ENCODE results near the gene RBCK1. TPM values are rescaled to one million over a fixed set of nuclear protein-coding genes. Genes with fewer than 3 reads are reported as not detected.
"Not testable (repeated sequence)": the region's sequence is repeated elsewhere in the genome, so short reads cannot be mapped to it uniquely, and the experiment has no call there.

The RBCK1 gene
- total RNA-seq, 4 donors from 2014 or later = 50.9 to 111 (median 82.1) TPM

- WGBS, 2 donors (ENCODE audit: low coverage in 1 of 2) = 88 to 100% methylated on average over 1 of the region's 1 CpG
- ATAC-seq = no peak
These were observed 64.8 kb downstream of the RBCK1 start for GRCh38 chr20:472889-473292.

DNA sequence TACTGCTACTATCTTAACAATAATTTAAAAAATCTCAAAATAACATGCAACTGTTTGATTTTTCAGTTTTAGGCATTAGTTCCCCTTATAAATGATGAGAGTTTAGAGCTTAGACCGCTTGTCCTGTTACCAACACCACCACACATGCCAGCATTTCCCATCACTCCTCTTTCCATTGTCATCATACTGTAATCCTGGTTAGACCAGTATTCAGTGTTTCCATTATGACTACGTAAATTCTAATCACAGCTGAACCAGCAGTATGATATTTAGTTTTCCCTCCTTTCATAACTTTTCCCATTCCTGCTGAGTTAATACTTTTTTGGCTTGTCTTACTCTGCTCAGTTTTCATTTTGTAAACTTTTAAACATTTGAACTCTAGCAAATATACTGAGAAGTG, 66.5 kb downstream of the RBCK1 start:
- no peak for TF ChIP-seq POLR2A (IDR thresholded peaks at IDR 0.05)
- no peak for TF ChIP-seq CTCF (IDR thresholded peaks at IDR 0.05)
- no peak for TF ChIP-seq POLR2AphosphoS5 (IDR thresholded peaks at IDR 0.05)
- no peak for TF ChIP-seq EP300 (IDR thresholded peaks at IDR 0.05)
- no peak overlapping the region for H3K27ac ChIP-seq
- no peak for ATAC-seq

More at GRCh38 chr20:472889-473292, 64.8 kb downstream of the RBCK1 start:
- Histone ChIP-seq H3K4me3 (no peak overlapping the region), H3K27me3 (peaks cover 8% of the 10 kb centered on the region), H3K36me3 (peaks cover 0 to 10% of the 10 kb centered on the region in 2 donors), H3K27ac (no peak overlapping the region), H3K4me1 (peaks cover 0 to 11% (median 0%) of the 10 kb centered on the region in 3 donors), H3K9me3 (no peaks in the 10 kb centered on the region)
- TF ChIP-seq POLR2A (IDR thresholded peaks at IDR 0.05) (no peak), POLR2AphosphoS5 (IDR thresholded peaks at IDR 0.05) (no peak), EP300 (IDR thresholded peaks at IDR 0.05) (no peak), CTCF (IDR thresholded peaks at IDR 0.05) (no peak)

GRCh38 chr20:475463-476357, 67.6 kb downstream of the RBCK1 start:
- Histone ChIP-seq H3K27ac (no peak overlapping the region), H3K36me3 (peaks cover 0 to 14% of the 10 kb centered on the region in 2 donors), H3K27me3 (no peaks in the 10 kb centered on the region), H3K4me3 (no peak overlapping the region), H3K4me1 (peaks cover 0 to 21% (median 0%) of the 10 kb centered on the region in 3 donors), H3K9me3 (no peaks in the 10 kb centered on the region)
- 20 to 73% methylated on average over 2 to 6 of the region's 6 CpGs for WGBS, 2 donors (ENCODE audit: low coverage in 1 of 2)
- TF ChIP-seq POLR2AphosphoS5 (IDR thresholded peaks at IDR 0.05) (no peak), EP300 (IDR thresholded peaks at IDR 0.05) (no peak), POLR2A (IDR thresholded peaks at IDR 0.05) (no peak), CTCF (IDR thresholded peaks at IDR 0.05) (no peak)
- ATAC-seq = peak; percentile 70

More for the DNA sequence above, 66.5 kb downstream of the RBCK1 start:
- H3K9me3 ChIP-seq = no peaks in the 10 kb centered on the region
- peaks cover 0 to 21% (median 0%) of the 10 kb centered on the region in 3 donors for H3K4me1 ChIP-seq
- H3K4me3 ChIP-seq = no peak overlapping the region
- peaks cover 0 to 14% of the 10 kb centered on the region in 2 donors for H3K36me3 ChIP-seq
- no peaks in the 10 kb centered on the region for H3K27me3 ChIP-seq
- 52 to 68% methylated on average over 2 of the region's 2 CpGs for WGBS, 2 donors (ENCODE audit: low coverage in 1 of 2)

- not testable (repeated sequence) for H3K27me3 ChIP-seq, H3K9me3 ChIP-seq, H3K27ac ChIP-seq, H3K4me3 ChIP-seq, ATAC-seq
- peaks cover 0 to 24% of the 10 kb centered on the region in 2 donors for H3K36me3 ChIP-seq
- peaks cover 0 to 21% (median 0%) of the 10 kb centered on the region in 3 donors for H3K4me1 ChIP-seq
- 94% methylated on average over 6 of the region's 6 CpGs; no CpG with 5 or more reads in 1 of the 2 donors for WGBS, 2 donors (ENCODE audit: low coverage in 1 of 2)
These were observed 68.6 kb downstream of the RBCK1 start for GRCh38 chr20:476561-477249.
